CD4-positive, alpha-beta T cell treated with Interleukin-17A for 1 hour (primary cell): Measurements from ENCODE around the gene PLXDC2.
"Not testable (repeated sequence)": the region's sequence is repeated elsewhere in the genome, so short reads cannot be mapped to it uniquely, and the experiment has no call there.

Source experiments
- DNase-seq: peaks from one replicate; pipeline ENCODE4 v3.0.0-alpha.2; 2020

Gene PLXDC2

GRCh38 chr10:19987931-19988330 lies 171.7 kb downstream of the PLXDC2 start:
- DNase-seq, result no peak

- DNase-seq, result no peak
Measured at GRCh38 chr10:19993714-19994315, 177.6 kb downstream of the PLXDC2 start.

- no peak for DNase-seq
Measured at GRCh38 chr10:19998482-19998881, 182.2 kb downstream of the PLXDC2 start.

GRCh38 chr10:19999431-19999830 lies 183.2 kb downstream of the PLXDC2 start:
- DNase-seq, result no peak

- not testable (repeated sequence) for DNase-seq
Measured at GRCh38 chr10:20002026-20002425, 185.8 kb downstream of the PLXDC2 start.

GRCh38 chr10:20002657-20003056 lies 186.4 kb downstream of the PLXDC2 start:
- no peak for DNase-seq

- peak; percentile 3 for DNase-seq
Measured at GRCh38 chr10:20004087-20004523, 187.9 kb downstream of the PLXDC2 start.

GRCh38 chr10:20005638-20006037 lies 189.4 kb downstream of the PLXDC2 start:
- no peak for DNase-seq

GRCh38 chr10:20006169-20006870 lies 190.1 kb downstream of the PLXDC2 start:
- no peak for DNase-seq

- DNase-seq, result no peak
Measured at GRCh38 chr10:20007426-20007825, 191.2 kb downstream of the PLXDC2 start.

- DNase-seq, result no peak
Measured at GRCh38 chr10:20013991-20014750, 197.9 kb downstream of the PLXDC2 start.

- DNase-seq, result no peak
Measured at GRCh38 chr10:20017961-20018360, 201.7 kb downstream of the PLXDC2 start.

GRCh38 chr10:20020677-20021076 lies 204.4 kb downstream of the PLXDC2 start:
- DNase-seq, result no peak

- DNase-seq, result no peak
Measured at GRCh38 chr10:20029523-20029922, 213.3 kb downstream of the PLXDC2 start.

GRCh38 chr10:20033476-20033875 lies 217.2 kb downstream of the PLXDC2 start:
- no peak for DNase-seq

GRCh38 chr10:20034732-20035131 lies 218.5 kb downstream of the PLXDC2 start:
- DNase-seq, result no peak

GRCh38 chr10:20040012-20040411 lies 223.8 kb downstream of the PLXDC2 start:
- DNase-seq, result no peak

- DNase-seq, result no peak
Measured at GRCh38 chr10:20041931-20042330, 225.7 kb downstream of the PLXDC2 start.

- not testable (repeated sequence) for DNase-seq
Measured at GRCh38 chr10:20045100-20045499, 228.9 kb downstream of the PLXDC2 start.

GRCh38 chr10:20048161-20048560 lies 231.9 kb downstream of the PLXDC2 start:
- no peak for DNase-seq

- DNase-seq, result no peak
Measured at GRCh38 chr10:20058135-20058534, 241.9 kb downstream of the PLXDC2 start.

- no peak for DNase-seq
Measured at GRCh38 chr10:20059084-20059835, 243.0 kb downstream of the PLXDC2 start.

- no peak for DNase-seq
Measured at GRCh38 chr10:20065814-20066213, 249.6 kb downstream of the PLXDC2 start.
